HG03457 (cell line): Measurements from ENCODE around the gene COL24A1.
"Not testable (repeated sequence)": the region's sequence is repeated elsewhere in the genome, so short reads cannot be mapped to it uniquely, and the experiment has no call there.

ENCODE experiments used
- ATAC-seq: cut with Tn5 transposase; IDR thresholded peaks from one replicate; pipeline ENCODE4 v1.9.1; 2021; ENCODE audit warnings: moderate number of reproducible peaks; ENCODE audit not compliant: unreplicated experiment

The COL24A1 gene

DNA sequence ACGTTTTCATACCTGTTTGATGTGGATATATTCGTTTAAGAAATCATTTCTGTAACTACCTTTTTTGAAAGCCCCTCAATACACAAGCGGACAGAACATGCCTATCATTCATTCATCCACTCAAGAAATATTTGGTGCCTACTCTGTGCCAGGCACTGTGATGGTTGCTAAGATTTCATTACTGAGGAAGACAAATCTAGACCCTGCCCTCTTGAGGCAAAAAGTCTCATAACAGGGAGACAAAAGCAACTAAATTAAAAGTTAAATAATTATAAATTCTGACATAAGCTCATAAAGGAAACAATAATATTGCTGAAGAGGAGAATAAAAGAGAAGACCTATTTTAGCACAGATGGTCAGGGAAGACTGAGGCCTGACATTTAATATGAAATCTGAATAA lies 244.8 kb downstream of the COL24A1 start:
- no peak for ATAC-seq

DNA sequence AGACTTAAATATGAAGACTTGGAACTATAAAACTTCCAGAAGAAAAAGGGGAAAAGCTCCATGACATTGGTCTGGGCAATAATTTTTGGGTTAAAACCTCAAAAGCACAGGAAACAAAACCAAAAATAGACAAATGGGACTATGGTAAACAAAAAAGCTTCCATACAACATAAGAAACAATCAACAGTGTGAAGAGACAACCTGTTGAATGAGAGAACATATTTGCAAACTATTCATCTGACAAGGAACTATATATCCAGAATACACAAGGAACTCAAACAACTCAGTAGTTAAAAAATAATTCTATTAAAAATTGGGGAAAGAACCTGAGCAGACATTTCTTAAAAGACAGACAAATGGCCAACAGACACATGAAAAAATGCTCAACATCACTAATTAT lies 255.7 kb downstream of the COL24A1 start:
- no peak for ATAC-seq

DNA sequence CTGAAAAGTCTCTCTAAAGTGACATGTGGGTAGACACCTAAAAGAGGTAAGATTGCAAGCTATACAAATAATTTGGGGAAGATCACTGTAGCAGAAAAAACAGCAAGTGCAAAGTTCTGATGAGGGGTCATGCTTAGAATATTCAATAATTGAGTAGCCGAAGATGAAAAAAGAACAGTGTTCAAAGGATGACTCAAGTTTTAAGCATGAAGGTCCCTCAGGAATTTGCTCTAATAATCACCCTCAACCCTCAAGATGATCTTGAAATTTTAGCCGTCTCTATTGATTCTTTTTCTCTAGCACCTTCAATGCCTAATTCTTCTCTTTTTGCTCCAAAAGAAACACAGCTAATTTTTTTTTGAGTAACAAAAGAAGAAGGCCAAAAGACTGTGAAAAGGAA lies 257.7 kb downstream of the COL24A1 start:
- ATAC-seq, result no peak

DNA sequence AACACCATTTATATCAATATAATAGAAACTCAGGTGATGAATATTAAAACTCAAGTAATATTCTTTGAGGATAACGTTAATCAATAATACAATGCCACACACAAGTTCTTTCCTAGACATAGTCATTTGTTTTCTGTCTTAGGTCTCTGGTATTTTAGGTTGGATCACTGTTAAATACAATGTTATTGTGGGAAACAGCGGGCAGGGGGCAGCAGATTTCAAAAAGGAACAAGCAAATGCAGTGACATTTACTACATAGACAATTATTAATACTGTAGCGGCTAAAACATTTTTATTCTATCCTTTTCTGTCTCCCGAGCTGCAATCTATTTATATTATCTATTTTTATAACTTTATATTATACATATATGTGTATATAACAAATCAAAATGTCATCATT lies 261.9 kb downstream of the COL24A1 start:
- no peak for ATAC-seq

DNA sequence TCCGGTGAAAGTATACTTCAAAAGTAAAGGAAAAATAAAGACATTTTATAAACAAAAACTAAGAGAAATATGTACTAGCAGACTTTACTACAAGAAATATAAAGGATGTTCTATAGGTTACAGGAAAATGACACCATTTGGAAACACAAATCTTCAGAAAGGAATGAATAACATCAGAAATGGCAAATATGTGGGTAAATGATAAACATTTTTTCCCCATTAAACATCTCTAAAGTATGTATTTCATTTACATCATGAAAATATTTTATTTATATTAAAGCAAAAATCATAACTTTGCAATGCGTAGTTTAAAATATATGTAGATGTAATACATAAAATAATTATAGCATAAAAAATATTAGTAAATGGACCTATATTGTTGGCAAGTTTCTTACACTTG lies 264.2 kb downstream of the COL24A1 start:
- no peak for ATAC-seq

DNA sequence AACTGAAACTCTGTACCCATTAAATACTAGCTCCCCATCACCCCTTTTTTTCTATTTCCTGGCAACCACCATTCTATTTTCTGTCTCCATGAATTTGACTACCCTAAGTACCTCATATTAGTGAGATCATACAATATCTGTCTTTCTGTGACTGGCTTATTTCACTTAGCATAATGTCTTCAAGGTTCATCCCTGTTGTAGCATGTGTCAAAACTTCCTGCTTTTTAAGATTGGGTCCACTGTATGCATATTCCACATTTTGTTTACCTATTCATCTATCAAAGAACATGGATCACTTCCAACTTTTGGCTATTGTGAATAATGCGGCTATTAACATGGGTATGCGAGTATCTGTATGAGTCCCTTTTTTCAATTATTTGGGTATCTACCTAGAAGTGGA lies 266.7 kb downstream of the COL24A1 start:
- ATAC-seq, result no peak

DNA sequence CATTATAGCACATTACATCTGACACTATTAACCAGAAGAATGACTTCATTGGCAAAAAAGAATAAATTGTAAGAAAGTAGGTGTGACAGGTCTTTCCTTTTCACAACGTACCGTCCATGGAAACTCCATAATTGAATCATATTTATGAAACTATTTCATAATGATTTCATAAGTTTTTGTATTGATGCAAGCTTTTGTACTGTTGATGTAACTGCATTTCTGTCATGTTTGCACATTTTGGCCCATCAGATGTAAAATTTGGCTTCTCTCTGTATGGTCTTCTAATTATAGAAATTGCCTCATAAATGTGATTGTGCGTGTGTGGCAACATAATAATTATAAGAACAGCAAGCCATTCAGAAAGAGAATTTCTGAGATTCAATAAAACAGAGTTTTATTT lies 267.7 kb downstream of the COL24A1 start:
- no peak for ATAC-seq

DNA sequence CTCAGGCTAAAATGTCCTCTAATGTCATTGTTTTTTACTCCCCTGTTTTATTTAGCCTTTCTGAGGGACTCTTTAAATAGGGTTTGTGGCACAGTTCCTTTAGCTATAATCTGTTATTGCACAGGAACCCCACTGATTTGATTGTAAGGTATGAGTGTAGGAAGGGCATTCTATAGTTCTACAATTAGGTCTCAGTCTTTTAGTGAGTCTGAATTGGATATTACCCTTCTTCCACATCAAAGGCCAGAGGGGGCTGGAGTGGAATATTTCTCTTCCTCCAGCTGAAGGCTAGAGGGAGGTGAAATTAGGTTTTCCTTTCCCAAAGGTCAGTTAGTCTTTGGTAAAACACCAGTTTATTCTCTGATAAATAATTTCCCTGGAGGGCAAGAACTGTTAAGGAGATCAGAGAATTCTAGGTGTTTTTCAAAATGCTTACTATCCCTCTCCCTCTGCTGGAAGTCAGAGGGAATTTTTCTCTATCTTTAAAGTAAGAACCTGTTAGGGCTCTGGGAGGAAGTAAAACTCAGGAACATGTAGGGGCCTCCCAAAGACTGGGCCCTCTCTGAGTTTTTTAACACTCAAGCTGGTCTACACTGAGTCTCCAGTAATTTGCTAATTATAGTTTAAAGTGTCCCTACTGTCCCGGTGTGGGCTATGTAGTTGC lies 272.1 kb downstream of the COL24A1 start:
- ATAC-seq, result no peak

DNA sequence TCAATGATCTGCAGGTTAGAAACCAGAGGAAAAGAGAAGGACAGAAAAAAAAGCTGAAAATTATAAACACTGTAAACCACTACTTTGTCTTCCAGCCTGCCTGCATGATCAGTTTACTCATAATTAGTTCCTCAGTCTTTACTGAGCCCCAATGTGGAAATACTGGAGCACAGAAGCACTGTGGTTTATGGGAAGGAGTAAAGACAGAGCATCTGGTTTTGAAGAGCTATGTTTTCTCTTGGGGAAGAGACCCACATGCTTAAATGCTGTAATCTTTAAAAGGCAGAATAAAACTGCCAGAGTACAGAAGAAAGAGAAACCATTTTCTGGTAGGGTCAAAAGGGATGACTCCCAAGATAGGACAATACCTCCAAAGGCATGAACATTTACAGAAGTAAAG lies 289.4 kb downstream of the COL24A1 start:
- no peak for ATAC-seq

DNA sequence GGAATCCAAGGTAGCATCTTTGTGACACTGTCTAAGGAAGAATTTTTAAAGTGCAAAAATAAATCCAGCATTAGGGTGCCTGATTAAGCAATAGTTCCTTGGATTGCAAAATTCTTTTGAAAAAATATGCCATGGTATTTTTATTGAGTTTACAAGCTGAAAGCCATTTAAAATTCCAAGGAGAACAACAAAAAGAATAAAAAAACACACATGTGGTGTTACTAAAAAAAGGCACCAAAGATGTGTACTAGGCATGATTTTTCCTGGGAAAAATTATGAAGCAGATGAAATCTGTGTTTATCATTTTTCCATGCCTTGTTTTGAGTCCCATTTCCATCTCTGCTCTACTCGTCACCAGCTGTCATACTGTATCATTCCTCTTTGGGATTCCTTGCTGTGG lies 291.4 kb downstream of the COL24A1 start:
- ATAC-seq, result no peak

DNA sequence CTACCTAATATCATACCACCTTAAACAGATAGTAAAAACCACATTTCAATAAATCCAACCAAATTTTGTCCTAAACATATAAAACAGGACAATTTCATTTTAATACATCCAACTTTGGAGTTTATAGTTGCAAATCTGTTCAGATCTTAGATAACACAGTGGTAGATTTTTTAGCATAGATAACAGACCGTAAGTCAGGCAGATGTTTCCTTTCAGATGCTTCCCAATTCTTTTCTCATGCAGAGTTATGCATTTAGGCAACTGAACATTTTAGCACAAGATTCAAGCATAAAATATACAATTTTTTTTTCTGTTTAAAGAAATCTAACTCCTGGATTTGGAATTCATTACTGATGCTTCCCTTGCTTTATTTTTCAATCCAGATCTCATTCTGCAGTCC lies 291.8 kb downstream of the COL24A1 start:
- no peak for ATAC-seq

DNA sequence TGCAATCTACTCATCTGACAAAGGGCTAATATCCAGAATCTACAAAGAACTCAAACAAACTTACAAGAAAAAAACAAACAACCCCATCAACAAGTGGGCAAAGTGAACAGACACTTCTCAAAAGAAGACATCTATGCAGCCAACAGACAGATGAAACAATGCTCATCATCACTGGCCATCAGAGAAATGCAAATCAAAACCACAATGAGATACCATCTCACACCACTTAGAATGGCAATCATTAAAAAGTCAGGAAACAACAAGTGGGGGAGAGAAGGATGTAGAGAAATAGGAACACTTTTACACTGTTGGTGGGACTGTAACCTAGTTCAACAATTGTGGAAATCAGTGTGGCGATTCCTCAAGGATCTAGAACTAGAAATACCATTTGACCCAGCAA lies 292.9 kb downstream of the COL24A1 start:
- not testable (repeated sequence) for ATAC-seq

DNA sequence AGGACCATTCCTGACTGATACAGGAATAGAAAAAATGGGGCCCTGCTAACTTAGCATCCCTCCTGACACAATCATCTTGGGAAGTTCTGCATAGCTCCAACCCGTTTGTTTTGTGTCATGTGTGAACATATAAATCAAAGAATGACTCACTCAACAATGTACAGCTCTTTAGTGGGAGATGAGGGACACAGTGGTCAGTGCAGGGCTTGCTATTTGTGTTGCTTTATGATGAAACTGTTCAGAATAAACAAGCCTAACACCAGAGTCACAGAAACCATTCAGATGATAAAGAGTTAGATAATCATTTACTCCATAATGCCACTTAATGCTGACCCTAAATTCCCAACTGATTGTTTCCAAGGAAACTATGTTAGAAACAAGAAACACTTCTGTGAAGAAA lies 294.1 kb downstream of the COL24A1 start:
- no peak for ATAC-seq

DNA sequence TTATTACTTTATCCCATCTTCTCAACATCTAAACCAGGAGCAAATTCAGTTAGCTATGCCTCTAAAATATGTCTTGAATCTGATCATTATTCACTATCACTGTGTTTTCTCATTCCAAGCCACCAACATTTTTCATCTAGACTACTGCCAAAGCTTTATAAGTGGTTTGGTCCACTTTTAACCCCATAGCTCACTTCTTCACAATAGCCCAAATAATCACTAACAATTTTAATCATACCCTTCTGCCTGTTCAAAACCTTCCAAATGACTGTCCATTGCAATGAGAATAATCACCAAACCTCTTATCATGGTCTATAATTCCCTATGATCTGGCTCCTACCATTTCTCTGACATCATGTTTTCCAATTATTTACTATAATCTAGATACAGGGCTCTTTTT lies 298.6 kb downstream of the COL24A1 start:
- no peak for ATAC-seq

DNA sequence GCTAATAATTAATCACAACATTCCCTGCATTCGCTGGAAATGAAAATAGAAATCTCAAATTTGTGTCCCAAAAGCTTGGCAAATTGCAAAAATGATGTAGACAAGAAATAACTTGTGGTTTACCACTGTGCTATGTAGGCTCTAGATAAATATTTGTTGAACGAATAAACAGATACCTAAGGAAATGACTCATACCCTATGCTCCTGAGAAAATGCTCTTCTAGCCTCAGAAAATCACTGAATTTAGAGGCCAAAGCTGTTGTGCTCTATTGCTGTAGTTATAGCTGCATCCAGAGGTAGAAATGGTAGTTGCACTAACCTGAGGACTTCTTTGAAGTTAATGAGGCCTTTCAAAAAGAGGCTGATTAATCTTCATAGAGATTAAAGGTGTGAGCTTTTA lies 306.3 kb downstream of the COL24A1 start:
- ATAC-seq, result no peak

DNA sequence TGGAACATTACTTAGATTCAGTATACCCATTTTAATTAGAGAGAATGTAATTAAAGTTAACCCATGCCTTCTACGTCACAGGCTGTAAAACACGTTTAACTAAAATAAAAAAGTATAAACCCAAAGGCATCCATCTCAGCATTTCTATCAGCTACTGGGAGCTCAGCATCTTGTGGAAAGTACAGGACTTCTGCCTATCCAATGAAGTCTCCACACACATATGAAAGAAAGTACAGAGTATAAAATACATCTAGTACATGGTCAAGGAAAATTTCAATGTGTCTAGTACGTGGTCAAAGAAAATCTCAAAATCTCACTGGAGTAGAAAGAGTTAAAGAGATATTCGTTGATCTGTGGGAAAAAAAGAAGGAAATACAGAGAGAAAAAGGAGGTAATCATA lies 306.9 kb downstream of the COL24A1 start:
- ATAC-seq, result no peak

DNA sequence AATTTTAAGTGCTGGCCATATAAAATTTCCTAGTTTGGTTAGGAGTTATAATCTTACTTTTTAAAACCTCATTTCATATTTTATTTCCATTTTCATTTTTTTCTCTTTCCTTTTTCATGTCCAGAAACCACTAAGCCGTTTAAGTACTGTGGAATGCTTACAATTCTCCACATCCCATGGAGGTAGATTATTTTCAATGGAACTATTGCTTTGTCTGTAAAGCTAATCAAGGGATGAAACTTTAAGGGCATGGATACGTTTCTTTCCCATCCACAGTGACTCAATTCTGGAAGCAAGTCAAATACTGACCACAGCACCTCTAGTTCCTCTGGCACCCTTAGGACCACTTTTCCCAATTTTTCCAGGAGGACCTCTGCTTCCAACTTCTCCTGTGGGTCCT lies 309.2 kb downstream of the COL24A1 start:
- ATAC-seq, result no peak

DNA sequence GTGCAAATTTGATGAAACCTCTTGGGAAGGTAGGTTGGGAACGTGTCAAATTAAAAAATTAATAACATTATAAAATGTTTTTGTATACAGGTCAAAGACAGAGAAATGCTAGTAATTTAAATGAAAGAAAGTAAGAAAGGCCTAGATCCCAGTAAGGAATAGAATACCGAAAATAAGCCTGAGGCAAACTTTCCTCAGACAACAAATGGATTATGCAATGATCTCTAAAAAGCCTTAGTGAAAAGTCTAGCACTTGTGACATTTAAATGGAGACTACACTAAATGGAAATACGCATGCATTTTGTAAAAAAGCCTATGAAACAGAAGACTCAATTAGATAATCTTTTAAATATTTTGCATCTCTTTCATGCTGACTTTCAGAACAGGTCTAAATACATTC lies 309.9 kb downstream of the COL24A1 start:
- no peak for ATAC-seq

DNA sequence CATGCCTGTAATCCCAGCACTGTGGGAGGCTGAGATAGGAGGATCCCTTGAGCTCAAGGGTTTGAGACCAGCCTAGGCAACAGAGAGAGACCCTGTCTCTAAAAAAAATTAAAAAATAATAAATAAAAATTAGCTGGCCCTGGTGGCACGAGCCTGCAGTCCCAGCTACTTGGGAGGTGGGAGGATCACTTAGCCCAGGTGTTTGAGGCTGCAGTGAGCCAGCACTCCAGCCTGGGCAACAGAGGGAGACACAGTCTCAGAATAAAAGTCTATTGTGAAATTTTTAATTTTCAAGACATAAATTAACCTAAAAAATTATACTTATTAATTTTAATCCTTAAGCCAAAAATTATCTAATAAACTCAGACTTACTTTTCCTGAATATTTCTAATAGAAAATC lies 317.1 kb downstream of the COL24A1 start:
- ATAC-seq, result no peak

DNA sequence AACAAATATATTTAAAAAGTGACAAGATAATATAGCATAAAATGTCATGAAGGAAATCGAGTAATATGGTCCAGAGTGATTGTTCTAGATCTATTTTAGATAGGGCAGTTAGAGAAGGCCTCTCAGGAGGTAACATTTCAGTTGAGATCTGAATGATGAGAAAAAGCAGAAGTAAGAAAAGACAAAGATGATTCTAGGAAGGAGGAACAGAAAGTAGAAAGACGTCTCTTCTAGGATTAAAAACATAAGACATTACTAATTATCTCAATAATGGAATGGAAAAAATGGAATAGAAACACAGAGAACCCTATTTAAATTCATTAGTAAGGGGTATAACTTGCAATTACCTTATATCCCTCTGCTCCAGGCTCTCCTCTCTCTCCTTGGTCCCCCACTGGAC lies 318.3 kb downstream of the COL24A1 start:
- no peak for ATAC-seq

DNA sequence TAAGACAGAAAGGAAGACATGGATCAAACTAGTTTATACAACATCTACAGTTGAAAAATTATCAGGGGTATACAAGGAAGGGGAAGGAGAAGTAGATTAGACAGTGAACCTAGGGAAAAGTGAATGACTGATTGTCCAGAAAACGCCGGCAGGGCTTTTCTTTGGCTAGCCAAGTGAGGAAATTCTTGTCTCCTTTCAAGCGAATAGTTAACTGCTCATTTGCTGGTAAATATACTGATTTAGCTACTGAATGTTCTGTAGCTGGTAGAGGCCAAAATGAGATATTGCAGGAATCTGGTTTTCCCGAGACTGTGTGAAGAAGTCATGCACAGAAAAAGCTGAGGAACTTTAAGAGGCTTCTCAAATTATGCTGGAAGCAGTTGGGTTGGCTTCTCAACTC lies 319.8 kb downstream of the COL24A1 start:
- no peak for ATAC-seq

DNA sequence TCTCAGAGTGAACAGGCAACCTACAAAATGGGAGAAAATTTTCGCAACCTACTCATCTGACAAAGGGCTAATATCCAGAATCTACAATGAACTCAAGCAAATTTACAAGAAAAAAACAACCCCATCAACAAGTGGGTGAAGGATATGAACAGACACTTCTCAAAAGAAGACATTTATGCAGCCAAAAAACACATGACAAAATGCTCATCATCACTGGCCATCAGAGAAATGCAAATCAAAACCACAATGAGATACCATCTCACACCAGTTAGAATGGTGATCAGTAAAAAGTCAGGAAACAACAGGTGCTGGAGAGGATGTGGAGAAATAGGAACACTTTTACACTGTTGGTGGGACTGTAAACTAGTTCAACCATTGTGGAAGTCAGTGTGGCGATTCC lies 323.4 kb downstream of the COL24A1 start:
- ATAC-seq, result not testable (repeated sequence)

DNA sequence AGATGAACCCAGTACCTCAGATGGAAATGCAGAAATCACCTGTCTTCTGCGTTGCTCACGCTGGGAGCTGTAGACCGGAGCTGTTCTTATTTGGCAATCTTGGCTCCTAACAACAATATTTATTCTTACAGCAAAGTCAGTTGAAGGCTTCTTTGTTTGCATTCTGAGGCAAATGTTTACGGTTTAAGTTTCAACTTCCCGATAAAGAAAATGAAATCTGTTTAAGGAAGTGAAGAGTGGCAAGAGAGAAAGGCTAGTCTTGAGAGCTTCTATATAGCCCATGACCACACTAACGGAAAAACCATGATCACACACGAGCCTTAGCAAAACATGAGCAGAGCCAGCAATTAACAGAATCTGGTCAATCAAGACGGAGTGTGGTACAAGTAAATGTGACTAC lies 325.7 kb downstream of the COL24A1 start:
- no peak for ATAC-seq
